NCI-H748 (cell line): ENCODE results near the gene IGF2BP1.
A peak's percentile ranks its signal among the peaks of the same experiment; 100 is the strongest.

Source experiments
- DNase-seq: peaks from one replicate; lab custom pipeline; 2025; ENCODE audit not compliant: unreplicated experiment; lab: John Stamatoyannopoulos, UW

IGF2BP1 gene

GRCh38 chr17:48997103-48997826 is at the start of gene IGF2BP1:
Gene IGF2BP1 (plus strand): TSS chr17:48997385. CDS start chr17:48997746, 361 bp downstream.
- DNase-seq, result peak; percentile 80

- DNase-seq, result no peak
Measured at GRCh38 chr17:48951572-48951971, 45.6 kb upstream of the IGF2BP1 start.

DNA sequence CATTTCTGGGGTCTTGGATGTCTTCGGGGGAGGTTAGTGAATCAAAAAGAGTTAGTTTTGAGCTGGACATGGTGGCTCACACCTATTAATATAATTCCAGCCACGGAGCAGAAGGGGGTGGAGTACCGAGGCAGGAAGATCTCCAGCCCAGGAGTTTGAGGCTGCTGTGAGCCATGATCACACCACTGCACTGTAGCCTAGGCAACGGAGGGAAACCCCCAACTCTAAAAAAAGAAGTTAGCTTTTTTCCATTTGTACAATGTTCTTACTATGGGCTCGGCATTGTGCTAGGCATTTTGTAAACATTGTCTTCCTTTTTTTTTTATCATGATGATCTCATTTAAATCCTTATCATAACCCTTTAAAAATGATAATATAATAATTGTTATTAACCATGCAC is 44.3 kb upstream of the IGF2BP1 start:
- DNase-seq, result no peak

DNA sequence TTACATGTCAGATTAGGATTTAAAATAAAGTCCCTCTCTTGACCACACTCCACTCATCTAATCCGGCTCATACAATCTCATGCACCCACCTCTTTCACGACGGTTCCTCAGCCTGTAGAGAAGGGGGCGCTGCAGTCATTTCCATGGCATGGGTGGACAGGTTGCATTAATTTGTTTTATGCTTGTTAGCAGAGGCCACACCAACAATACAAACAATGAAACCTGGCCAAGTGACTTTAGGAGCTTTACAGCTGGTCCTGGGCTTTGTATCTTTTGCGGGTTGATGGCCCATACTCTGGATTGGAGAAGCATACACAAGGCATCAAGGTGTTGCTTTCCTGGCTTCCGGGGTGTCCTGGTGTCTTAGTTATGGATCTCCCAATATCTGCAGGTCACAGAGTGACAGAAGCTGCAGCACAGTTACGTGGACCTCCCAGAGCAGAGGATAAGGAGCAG is 42.9 kb upstream of the IGF2BP1 start:
- DNase-seq, result peak; percentile 74

GRCh38 chr17:48960834-48961515 is 36.2 kb upstream of the IGF2BP1 start:
- peak; percentile 14 for DNase-seq

- no peak for DNase-seq
Measured at GRCh38 chr17:48961516-48962233, 35.5 kb upstream of the IGF2BP1 start.

GRCh38 chr17:48970224-48970623 is 27.0 kb upstream of the IGF2BP1 start:
- DNase-seq, result peak; percentile 52

- no peak for DNase-seq
Measured at GRCh38 chr17:48970865-48971687, 26.1 kb upstream of the IGF2BP1 start.

- no peak for DNase-seq
Measured at GRCh38 chr17:48972749-48973097, 24.5 kb upstream of the IGF2BP1 start.

GRCh38 chr17:48973806-48974205 is 23.4 kb upstream of the IGF2BP1 start:
- no peak for DNase-seq

GRCh38 chr17:48981927-48982539 is 15.2 kb upstream of the IGF2BP1 start:
- no peak for DNase-seq

- DNase-seq, result no peak
Measured at GRCh38 chr17:48985436-48986245, 11.5 kb upstream of the IGF2BP1 start.

DNA sequence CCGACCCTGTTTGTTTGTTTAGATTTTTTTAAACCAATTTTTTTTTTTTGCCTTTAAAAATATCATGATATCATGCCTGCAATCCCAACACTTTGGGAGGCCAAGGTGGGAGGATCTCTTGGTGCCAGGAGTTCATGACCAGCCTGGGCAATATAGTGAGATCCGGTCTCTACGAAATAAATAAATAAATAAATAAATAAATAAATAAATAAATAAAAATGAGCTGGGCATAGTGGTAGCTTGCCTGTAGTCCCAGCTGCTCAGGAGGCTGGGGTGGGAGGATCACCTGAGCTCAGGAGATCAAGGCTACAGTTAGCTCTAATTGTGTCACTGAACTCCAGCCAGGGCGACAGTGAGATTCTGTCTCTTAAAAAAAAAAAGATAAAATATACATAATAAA is 8.1 kb upstream of the IGF2BP1 start:
- no peak for DNase-seq

DNA sequence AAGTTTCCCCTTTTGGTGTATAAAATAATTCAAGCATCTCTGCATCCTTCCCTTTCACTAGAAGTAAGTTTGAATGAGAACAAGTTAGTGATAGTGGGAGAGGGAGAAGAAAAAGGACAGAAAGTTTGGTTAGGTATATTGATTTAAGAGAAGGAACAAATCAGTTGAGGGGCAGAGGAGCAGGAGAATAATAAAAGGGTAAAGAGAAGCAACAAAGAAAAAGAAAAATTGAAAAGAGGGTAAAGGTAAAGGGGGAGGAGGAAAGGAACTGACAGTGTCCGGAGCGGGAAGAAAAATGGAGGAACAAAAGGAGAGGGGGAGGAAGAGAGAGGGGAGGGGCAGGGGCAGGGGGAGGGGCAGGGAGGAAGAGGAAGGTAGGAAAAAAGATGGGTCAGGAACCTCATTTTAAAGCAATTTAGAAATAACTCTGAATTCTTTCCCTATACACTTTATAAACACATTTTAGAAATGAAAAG is 6.3 kb upstream of the IGF2BP1 start:
- no peak for DNase-seq

DNA sequence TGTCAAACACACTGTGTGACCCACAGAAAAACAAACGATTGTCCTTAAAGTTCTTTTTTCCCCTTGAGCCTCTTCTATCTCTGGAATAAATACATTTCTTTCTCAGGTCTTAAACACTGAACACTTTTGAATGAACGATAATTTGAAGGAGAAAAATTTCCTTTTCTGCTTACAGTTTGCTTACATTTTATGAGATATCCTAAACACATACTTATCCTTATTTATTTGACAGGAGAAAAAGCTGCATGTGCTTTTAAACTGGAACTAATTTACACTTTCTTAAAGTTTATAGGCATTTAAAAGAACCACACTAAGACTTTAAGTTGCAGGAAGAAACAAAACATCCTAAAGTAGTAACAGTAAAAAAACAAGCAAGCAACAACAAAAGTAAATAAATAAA is 4.7 kb upstream of the IGF2BP1 start:
- DNase-seq, result no peak

DNA sequence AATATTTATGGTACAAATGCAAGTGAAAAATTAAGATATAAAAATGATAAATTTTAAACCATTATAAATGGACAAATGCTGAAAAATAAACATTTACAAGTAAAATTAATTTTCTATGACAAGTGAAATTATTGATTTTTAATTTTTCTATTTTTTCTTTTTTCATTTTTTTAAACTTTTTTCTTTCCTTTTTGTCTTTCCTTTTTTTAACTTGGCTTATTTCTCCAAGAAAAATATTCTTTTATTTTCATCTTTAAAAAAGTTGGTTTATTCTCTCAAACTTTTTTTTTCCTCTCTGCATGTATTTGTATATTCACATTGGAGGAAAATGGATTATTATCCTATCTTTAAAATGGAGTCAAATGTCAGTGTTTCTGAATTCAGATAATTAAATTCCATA is 3.9 kb upstream of the IGF2BP1 start:
- no peak for DNase-seq

DNA sequence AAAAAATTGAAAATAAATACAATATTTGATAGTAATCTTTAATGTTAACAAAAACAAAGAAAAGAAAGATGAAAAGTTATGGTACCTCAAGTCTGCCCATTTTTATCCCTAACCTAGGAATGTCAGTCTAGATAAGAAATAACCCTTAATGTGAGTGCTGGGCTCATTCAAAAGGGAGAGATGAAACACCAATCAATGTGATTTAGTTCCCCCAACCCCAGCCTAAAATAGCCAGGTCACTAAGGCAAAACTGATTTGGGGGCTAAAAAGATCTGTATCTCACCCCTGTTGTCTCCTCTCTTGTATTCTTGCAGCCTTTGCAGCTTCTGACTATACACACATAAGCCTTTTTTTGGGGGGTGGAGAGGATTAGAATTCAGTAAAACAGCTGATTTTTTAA is 3.2 kb upstream of the IGF2BP1 start:
- DNase-seq, result peak; percentile 24

GRCh38 chr17:48994549-48995303 is 2.5 kb upstream of the IGF2BP1 start:
- no peak for DNase-seq
